HG03432 (cell line): ENCODE results near the gene PHF13.
"Not testable (repeated sequence)": the region's sequence is repeated elsewhere in the genome, so short reads cannot be mapped to it uniquely, and the experiment has no call there.

ENCODE experiments used
- ATAC-seq: cut with Tn5 transposase; IDR thresholded peaks from one replicate; pipeline ENCODE4 v1.9.1; 2021; ENCODE audit warnings: mild to moderate bottlenecking, moderate library complexity; ENCODE audit not compliant: unreplicated experiment

Gene PHF13

DNA sequence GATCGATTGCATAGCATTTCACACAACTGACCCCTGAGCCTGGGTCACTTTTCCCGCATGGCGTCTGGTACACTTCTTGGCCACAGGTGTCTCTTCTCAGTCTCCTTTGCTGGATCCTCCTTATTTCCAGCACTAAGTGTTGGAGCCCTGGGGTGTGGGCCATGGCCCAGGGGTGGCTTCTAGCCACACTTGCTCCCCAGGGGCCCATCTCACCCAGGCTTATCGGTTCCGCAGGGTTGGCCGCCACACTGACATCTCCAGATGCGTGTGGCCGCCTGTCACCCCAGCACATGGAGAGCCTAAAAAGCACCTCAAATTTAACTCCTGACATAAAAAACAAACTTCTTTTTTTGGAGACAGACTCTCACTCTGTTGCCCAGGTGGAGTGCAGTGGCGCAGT lies 13.5 kb downstream of the PHF13 start:
- no peak for ATAC-seq

DNA sequence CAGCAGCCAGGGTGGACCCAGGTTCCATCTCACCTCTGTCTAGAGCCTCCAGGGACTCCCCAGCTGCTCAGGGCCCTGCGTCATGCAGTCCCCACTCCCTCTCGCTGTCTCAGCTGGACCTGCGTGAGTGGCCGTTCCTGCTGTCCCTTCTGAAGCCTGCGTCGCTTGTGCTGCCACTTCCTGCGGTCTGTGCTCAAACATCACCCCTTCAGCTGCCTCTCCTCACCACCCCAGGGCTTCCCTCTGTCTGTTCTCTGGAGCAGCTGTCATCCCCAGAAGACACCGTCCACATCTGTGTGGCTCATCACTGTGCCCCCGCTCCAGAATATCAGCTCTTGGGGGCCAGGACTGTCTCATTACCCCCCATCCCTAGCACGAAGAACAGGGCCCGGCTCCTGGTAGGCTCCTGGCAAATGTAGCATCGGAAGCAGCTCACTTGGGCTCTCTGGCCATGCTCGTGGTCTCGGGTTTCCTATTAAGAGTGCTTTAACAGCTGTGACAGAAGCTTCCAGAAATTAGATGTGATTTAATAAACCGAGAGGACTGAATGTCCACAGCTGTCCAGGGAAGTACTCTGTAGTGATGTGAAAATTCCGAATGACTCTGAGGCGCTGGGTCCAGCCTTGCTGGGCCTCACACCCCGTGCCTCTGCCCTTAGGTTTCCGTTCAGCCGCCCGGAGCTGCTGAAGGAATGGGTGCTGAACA lies 14.5 kb downstream of the PHF13 start:
- no peak for ATAC-seq

DNA sequence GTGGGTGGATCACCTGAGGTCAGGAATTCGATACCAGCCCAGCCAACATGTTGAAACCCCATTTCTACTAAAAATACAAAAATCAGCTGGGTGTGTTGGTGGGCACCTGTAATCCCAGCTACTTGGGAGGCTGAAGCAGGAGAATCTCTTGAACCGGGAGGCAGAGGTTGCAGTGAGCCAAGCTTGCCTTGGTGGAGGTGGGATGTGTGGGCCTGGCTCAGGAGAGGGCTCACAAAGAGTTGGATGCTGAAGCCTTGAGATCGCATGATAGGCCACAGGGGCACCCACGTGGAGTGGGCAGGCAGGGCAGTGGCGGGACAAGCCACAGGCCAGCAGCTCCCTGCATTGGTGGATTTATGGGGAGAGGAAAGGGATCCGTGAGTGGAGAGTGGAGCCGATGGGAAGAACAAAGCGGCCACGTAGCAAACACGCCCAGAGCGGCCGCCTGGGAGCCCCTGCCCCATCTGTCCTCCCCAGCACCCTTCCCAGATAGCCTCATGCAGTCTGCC lies 15.5 kb downstream of the PHF13 start:
- no peak for ATAC-seq

DNA sequence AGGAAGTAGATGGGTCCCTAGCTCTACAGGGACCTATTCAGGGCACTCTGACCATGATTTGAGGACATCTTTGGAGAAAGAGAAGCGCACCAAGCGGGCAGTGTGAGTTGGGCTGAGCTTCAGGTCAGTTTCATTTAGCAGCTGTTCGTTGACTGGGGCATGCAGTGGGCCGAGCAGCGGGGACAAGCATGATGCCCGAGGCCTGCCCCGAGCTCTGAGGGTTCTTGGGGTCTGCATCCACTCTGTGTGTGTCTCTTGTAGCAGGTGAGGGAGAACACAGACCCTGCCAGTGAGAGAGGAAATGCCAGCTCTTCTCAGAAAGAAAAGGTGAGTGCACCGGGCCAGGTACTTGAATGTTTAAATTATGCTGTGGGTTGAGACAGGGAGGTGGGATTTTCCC lies 16.5 kb downstream of the PHF13 start:
- ATAC-seq, result no peak

DNA sequence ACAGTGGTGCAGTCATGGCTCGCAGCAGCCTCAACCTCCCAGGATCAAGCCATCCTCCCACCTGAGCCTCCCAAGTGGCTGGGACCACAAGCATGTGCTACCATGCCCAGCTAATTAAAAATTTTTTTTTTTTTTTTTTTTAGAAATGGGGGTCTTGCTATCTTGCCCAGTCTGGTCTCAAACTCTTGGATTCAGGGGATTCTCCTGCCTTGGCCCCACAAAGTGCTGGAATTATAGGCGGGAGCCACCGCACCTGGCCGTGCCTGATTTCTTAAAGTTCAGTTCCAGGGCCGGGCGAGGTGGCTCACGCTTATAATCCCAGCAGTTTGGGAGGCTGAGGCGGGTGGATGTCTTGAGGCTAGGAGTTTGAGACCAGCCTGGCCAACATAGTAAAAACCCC lies 17.5 kb downstream of the PHF13 start:
- no peak for ATAC-seq

DNA sequence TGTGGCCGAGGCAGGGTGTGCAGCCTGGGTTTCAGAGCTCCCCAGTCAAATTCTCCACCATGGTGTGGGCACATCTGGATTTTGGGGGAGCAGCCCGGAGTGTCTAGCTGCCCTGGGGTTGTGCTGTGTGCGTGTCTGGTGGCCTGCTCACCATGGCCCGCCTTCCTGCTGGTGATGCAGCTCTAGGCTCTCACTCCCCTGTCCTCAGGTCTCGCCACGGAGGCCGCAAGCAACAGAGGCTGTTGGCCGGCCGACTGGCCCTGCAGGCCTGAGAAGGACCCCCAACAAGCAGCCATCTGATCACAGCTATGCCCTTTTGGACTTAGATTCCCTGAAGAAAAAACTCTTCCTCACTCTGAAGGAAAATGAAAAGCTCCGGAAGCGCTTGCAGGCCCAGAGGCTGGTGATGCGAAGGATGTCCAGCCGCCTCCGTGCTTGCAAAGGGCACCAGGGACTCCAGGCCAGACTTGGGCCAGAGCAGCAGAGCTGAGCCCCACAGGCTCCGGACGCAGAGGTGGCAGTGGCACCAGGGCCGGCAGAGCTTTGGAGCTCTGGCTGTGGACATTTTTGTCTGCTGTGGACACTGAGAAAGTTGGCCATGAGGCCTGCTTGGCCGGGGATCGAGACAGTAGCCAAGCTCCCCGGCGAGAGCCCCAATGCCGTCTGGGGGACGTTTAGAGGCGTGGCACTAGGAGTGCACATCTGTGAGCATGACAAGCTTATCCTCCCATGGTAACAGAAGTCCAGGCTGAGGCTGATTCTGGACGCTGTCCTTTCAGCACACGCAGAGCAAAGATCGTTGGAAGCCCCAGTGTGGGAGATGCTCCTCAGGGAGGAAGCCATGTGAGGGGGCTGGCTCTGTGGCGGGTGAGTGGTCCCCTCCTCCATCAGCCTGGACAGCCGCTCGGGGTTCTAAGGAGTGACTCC lies 19.3 kb downstream of the PHF13 start:
- ATAC-seq, result no peak

DNA sequence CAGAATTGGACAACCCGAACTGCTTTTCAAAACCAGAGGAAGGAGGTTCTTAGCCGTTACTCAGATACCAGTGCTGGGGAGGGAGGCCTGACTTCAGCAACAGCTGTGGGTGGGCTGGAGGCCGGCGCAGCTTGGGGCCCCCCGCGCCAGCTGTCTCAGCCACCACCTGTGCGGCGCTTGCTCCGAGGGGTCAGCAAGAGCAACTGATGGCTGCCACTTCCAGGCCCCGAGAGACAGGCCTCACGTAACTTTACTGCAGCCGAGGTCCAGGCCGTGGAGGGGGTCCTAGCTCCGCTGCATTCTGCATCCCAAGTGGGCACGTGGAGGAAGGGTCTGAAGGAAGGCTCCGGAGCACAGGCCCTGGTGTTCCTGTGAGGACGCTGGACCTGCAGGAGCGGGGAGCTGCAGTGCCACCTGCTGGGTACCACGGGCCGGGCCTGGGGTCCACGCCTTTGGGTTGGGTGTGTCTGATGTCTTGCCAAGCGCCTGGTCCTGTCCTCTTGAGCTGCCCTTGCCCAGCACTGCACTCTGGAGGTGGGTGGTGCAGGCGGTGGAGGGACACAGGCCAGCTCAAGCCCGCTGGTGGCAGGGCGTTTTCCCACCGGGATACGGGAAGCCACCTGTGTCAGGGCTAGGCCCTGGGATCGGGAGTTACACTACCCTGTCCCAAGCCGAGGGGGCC lies 21.0 kb downstream of the PHF13 start:
- ATAC-seq, result no peak

DNA sequence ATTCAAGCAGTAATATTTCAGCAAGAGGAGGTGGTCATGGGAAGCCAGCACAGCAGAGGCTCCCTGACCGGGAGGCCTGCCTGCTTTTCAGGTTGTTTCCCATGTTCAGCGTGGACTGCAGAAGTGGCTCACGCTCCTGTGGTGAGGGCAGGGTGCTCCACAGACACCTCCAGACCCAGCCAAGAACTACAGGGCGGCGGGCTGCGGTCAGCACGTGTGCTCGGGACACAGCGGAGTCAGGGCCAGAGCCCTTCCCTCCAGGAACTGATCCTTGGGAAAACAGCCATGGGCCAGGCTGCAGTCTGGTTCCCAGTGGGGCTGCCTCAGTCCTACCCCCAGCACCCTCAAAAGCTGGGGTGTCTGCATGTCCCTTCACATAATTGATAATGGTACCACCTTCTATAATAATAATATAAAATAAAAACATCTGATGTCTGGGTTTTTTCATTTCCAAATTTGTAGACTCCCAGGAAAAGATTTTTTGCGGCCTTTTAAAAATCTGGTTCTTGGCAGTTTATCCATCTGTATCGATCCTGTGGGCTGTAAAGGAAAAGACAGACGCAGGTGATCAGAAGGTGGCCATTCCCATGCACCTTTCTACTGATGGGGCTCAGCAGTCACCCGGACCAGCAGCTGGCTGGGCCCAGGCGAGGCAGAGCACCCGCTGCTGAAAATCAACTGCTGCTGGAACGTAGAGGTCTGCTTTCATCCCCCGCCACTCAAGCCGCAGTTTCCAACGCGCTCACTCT lies 21.8 kb downstream of the PHF13 start:
- ATAC-seq, result no peak

DNA sequence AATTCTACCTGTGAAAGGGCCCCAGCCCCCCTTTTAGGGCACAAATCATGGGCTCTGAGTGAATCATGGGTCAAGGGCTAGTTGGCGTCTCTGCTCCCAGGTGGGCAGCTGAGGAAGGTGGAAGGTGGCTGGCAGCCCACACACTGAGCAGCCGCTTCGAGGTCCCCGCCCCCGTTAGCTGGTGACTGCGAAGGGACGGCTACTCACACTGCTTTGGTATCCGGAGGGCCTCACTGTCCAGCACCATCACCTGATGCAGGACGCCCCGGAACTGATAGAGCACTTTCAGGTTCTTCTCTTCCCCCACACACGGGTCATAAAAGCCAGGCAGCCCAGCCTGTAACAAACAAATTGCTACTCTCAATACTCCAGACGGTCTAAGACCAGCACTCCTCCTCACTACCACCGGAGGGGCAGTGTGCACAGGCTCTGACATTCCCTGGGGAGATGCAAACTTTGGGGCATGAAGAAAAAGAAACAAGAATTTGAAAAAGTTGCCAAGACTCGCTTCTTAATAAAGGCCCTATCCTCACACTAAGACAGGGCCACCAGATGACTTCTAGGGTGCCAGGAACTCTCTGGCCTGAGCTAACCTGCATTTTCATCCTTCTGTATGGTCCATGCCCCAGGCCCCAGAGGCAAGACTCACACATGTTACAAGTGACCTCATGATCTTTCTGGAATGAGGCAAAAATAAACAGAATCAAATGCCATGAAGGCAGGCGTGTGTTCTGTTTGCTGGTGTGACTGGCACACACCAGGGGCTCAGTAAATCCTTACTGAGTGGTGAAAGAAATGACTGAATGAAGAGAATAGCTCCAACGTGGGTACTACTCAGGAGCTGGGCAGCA lies 22.6 kb downstream of the PHF13 start:
- no peak for ATAC-seq

DNA sequence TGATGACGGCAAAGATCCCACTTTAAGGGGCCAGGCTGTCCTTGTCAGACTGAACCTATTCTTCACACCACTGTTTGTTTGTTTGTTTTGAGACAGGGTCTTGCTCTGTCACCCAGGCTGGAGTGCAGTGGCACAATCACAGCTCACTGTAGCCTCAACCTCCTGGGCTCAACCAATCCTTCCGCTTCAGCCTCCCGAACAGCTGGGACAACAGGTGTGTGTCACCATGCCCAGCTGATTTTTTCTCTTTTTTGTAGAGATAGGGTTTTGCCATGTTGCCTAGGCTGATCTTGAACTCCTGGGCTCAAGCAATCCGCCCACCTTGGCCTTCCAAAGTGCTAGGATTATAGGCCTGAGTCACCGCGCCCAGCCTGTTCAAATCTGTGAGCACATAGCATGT lies 23.2 kb downstream of the PHF13 start:
- not testable (repeated sequence) for ATAC-seq

DNA sequence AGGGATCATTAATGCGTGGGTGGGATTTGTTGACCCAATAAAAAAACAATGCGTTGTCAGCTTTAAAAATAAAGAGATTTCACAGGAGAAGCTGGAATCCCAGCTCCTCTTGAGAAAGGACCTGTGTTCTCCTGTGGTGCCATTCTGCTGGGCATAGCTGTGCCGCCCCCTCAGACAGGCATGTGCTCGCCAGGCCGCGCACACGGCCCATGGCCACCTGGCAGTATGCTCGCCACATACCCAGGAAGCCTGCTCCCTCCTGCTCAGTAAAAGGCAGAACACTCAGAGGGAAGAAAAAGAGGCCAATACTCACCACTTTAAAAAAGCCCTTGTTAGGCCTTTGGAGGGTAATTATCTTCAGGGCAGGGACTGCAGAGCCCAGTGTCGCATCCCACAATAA lies 24.2 kb downstream of the PHF13 start:
- no peak for ATAC-seq

DNA sequence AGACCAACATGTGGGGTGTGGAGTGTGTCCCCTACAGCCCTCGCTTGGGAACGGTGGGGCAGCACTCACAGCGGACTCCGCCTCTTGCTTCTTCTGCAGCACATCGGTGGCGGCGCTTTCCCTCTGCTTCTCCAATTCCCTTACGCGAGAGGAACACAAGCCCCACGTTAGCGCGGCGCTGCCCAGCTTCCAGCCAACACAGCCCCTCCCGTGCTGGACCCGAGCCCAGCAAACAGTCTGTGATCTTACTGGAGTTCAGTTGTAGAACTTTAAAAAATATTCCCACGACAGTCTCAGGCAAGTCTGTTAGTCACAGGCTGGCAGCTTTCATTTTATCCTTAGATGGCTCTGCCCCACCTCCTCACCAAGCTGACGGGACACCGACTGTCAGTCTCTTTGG lies 24.7 kb downstream of the PHF13 start:
- no peak for ATAC-seq

DNA sequence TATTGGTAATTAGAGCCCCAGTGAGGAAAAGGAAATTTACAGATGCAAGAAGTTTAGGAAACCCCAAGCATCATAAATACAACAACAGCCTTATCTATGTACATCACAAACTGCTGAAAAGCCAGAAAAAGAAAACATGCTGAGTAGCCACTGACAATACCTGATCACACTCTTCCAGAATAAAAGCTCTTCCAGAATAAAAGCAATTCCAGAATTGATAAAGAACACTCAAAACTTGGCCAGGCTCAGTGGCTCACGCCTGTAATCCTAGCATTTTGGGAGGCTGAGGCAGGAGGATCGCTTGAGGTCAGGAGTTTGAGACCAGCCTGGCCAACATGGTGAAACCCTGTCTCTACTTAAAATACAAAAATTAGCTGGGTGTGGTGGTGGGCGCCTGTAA lies 27.3 kb downstream of the PHF13 start:
- ATAC-seq, result not testable (repeated sequence)

DNA sequence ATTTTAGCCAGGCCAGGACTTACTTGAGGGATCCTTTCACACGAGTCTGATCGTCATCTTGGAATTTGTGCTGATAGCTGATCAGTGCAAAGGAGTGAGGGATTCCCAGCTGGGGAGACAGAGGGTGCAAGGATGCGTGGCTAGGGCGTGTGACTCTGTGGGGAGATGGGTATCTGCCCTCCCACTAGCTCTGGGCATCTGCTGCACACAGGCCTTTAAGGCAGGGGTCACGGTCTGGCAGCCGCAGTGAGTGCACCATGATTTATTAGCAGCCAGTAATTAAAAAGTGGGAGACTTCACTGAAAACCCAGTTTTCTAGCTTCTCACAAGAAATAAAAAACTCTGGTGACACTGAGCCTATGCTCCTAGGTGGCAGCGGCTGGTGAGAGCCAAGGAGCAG lies 31.5 kb downstream of the PHF13 start:
- no peak for ATAC-seq

DNA sequence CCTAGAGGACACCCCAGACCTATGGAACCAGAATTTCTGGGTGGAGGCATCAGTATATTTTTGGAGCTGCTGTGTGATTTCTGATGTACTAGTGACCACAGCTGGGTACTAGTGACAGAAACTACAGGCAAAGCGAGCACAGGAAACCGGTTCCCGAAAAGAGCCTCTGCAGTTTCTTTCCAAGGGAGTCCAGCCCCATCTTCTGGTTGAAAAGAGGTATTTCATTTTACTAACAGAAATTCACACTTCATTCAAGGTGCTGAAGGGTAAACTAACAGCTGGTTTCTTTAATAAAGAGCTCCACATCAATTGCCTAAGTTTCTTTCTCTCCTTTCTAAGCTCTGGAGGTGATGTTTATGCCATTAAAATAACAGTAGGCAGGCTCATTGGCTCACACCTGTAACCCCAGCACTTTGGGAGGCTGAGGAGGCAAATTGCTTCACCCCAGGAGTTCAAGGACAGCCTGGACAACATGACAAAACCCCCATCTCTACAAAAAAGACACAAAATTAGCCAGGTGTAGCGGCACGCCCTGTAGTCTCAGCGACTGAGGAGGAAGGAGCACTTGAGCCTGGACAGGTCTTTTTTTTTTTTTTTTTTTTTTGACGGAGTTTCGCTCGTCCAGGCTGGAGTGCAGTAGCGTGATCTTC lies 33.1 kb downstream of the PHF13 start:
- ATAC-seq, result no peak

DNA sequence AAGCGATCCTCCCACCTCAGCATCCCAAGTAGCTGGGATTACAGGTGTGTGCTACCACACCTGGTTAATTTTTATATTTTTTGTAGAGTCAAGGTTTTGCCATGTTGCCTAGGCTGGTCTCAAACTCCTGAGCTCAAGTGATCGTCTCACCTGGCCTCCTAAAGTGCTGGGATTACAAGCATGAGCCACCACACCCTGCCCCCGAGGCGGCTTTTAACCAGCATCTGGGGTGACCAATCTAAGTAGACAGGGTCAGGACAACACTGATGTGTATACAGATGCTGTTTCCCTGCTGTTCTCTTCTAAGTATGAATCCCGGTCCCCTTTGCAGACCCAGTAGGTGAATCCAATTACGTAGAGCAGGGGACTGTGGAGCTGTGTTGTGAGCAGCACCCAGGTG lies 35.0 kb downstream of the PHF13 start:
- no peak for ATAC-seq

DNA sequence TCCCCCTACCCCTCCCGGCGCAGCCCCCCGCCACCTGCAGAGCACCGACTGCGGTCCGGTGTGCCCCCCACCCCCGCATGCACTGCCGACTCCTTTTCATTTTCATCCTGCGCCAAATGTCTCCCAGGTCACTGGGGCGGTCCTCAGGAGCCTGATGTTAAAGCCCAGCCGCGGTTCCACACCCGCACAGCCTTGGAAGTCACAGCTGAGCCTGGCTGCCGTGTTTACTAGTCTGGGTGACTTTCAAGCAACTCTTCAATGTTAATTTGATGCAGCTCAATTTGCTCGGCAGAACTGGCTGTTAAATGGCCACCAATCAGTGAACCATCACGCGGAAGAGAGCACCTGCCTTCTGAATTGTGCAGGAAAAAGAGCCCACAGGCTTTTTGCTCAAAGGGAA lies 38.4 kb downstream of the PHF13 start:
- no peak for ATAC-seq

DNA sequence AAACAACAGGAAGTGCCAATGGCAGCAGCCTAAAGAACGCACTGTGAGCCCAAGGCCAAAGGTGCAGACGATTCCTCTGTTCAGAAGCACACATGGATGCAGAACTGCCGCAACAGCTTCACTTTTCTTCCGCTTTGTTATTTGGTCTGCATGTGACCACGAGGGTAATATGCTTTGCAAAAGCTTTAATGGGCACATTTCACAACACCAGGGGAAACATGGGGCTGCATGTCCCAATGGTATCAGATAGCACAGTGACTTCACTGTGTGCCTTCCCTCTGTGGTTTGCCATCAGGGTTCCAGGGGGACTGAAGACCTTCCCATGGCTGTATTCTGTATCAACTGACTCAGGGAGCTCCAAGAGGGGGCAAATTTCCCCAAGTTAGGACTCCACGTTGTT lies 39.5 kb downstream of the PHF13 start:
- no peak for ATAC-seq
